Neural cell (in vitro differentiated cells): Measurements from ENCODE around the gene FHL2. TPM values are rescaled to one million over a fixed set of nuclear protein-coding genes. Genes with fewer than 3 reads are reported as not detected.

ENCODE experiments used
- H2AFZ ChIP-seq: fragments of 200-600, 300-800 bp; sonication (generic), shearing (Covaris generic); 2 replicates; pipeline ENCODE4 v1.6.0; 2014; ENCODE audit warnings: low read depth, mild to moderate bottlenecking, antibody characterized with exemption, low read length, moderate library complexity
- H3F3A ChIP-seq: fragments of 200-600 bp; shearing (Covaris generic); 2 replicates; pipeline ENCODE4 v1.6.1; 2016; ENCODE audit warnings: mild to moderate bottlenecking, moderate library complexity, mixed read lengths, antibody characterized with exemption, low read length; ENCODE audit not compliant: insufficient read depth, poor library complexity, severe bottlenecking
- H3K27ac ChIP-seq: fragments of 200-600, 300-800 bp; sonication (generic), shearing (Covaris generic); 2 replicates; pipeline ENCODE4 v1.5.1; 2014; ENCODE audit warnings: mild to moderate bottlenecking, low read length, moderate library complexity
- H3K27me3 ChIP-seq: fragments of 300-800, 200-600 bp; sonication (generic), shearing (Covaris generic); 2 replicates; pipeline ENCODE4 v1.6.0; 2014; ENCODE audit warnings: mild to moderate bottlenecking, low read depth, low read length, moderate library complexity; ENCODE audit not compliant: insufficient read depth
- H3K36me3 ChIP-seq: fragments of 300-800, 200-600 bp; sonication (generic), shearing (Covaris generic); 2 replicates; pipeline ENCODE4 v1.5.1; 2014; ENCODE audit warnings: mild to moderate bottlenecking, antibody characterized with exemption, low read length, moderate library complexity; ENCODE audit not compliant: insufficient read depth
- H3K4me2 ChIP-seq: fragments of 300-800, 200-600 bp; sonication (generic), shearing (Covaris generic); 2 replicates; pipeline ENCODE4 v1.6.0; 2014; ENCODE audit warnings: mild to moderate bottlenecking, low read length
- H3K4me3 ChIP-seq: fragments of 300-800, 200-600 bp; sonication (generic), shearing (Covaris generic); 2 replicates; pipeline ENCODE4 v1.5.1; 2014; ENCODE audit warnings: mild to moderate bottlenecking, low read length, moderate library complexity
- H3K79me2 ChIP-seq: fragments of 200-600 bp; shearing (Covaris generic); replicated peaks from 2 replicates; pipeline ENCODE4 v1.6.0; 2014; ENCODE audit warnings: mild to moderate bottlenecking, low read length, moderate library complexity; ENCODE audit not compliant: insufficient read depth
- H3K9ac ChIP-seq: fragments of 300-800, 200-600 bp; sonication (generic), shearing (Covaris generic); 2 replicates; pipeline ENCODE4 v1.6.1; 2016; ENCODE audit warnings: mild to moderate bottlenecking, low read length, mixed read lengths
- H3K9me2 ChIP-seq: fragments of 200-600 bp; shearing (Covaris generic); 2 replicates; pipeline ENCODE4 v1.6.1; 2016; ENCODE audit warnings: mild to moderate bottlenecking, low read length, mixed read lengths; ENCODE audit not compliant: insufficient read depth
- H3K9me3 ChIP-seq: fragments of 200-600, 300-800 bp; sonication (generic), shearing (Covaris generic); 2 replicates; pipeline ENCODE4 v1.6.1; 2016; ENCODE audit warnings: mild to moderate bottlenecking, mixed run types, low read length, moderate library complexity, mixed read lengths
- H4K20me1 ChIP-seq: fragments of 200-600 bp; shearing (Covaris generic); 2 replicates; pipeline ENCODE4 v1.6.1; 2016; ENCODE audit warnings: mild to moderate bottlenecking, mixed run types; ENCODE audit not compliant: insufficient read depth
- EP300 ChIP-seq: fragments of 450-650 bp; conservative IDR thresholded peaks from 2 replicates; pipeline ENCODE4 v1.6.1; 2014; ENCODE audit warnings: antibody characterized with exemption, mild to moderate bottlenecking, moderate library complexity; ENCODE audit not compliant: poor library complexity, severe bottlenecking
- MXI1 ChIP-seq: fragments of 450-650 bp; conservative IDR thresholded peaks from 2 replicates; pipeline ENCODE4 v1.6.1; 2014; ENCODE audit warnings: antibody characterized with exemption, mild to moderate bottlenecking; ENCODE audit not compliant: poor library complexity, severe bottlenecking
- POLR2AphosphoS5 ChIP-seq: IDR thresholded peaks from 2 replicates; pipeline ENCODE4 v1.6.1; 2012
- RAD21 ChIP-seq: fragments of 450-650 bp; conservative IDR thresholded peaks from 2 replicates; pipeline ENCODE4 v1.6.1; 2014; ENCODE audit warnings: antibody characterized with exemption, mild to moderate bottlenecking, moderate library complexity
- SMC3 ChIP-seq: fragments of 450-650 bp; conservative IDR thresholded peaks from 2 replicates; pipeline ENCODE4 v1.6.1; 2014; ENCODE audit warnings: antibody characterized with exemption, mild to moderate bottlenecking, moderate library complexity; ENCODE audit not compliant: poor library complexity
- TAF1 ChIP-seq: IDR thresholded peaks from 2 replicates; pipeline ENCODE4 v1.6.1; 2012; ENCODE audit warnings: low read depth
- polyA plus RNA-seq: library from polyadenylated mRNA; depleted of rRNA; stranded (reverse); fragments of >200 nt; gene quantifications from 2 replicates; pipeline ENCODE4 v1.2.3, GENCODE V29; 2014
- TF ChIP-seq, protein P1 (sequence below): fragments of 450-650 bp; IDR thresholded peaks from 2 replicates; pipeline ENCODE4 v1.5.1; 2014; ENCODE audit warnings: antibody characterized with exemption, mild to moderate bottlenecking, moderate library complexity; ENCODE audit not compliant: poor library complexity, severe bottlenecking
- TF ChIP-seq, protein P2 (sequence below): IDR thresholded peaks from 2 replicates; pipeline ENCODE4 v1.6.1; 2012; ENCODE audit warnings: borderline replicate concordance

FHL2 gene
- polyA plus RNA-seq, 1 donor from 2014 or later = 3.5 TPM

DNA sequence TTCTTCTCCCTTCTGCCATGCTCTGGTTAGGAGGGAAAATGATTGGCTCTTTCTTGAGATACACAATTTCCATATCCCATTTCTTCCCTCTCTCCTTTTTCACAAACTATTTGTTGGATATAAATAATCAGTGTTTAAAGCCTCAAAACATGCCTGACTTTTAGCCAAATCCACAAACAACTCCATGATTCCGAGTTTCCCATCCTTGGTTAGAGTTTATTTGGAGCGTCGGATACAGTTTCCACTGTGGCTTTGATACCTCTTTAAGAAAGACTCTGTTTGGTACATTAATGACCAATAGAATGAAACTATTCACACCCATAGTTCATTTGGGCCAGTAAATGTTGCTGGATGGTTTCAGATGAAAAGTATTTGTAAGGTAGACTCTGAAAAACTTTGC lies 5.9 kb upstream of the FHL2 start (continued):
- no peak for TF ChIP-seq MXI1
- TF ChIP-seq EP300 = no peak

DNA sequence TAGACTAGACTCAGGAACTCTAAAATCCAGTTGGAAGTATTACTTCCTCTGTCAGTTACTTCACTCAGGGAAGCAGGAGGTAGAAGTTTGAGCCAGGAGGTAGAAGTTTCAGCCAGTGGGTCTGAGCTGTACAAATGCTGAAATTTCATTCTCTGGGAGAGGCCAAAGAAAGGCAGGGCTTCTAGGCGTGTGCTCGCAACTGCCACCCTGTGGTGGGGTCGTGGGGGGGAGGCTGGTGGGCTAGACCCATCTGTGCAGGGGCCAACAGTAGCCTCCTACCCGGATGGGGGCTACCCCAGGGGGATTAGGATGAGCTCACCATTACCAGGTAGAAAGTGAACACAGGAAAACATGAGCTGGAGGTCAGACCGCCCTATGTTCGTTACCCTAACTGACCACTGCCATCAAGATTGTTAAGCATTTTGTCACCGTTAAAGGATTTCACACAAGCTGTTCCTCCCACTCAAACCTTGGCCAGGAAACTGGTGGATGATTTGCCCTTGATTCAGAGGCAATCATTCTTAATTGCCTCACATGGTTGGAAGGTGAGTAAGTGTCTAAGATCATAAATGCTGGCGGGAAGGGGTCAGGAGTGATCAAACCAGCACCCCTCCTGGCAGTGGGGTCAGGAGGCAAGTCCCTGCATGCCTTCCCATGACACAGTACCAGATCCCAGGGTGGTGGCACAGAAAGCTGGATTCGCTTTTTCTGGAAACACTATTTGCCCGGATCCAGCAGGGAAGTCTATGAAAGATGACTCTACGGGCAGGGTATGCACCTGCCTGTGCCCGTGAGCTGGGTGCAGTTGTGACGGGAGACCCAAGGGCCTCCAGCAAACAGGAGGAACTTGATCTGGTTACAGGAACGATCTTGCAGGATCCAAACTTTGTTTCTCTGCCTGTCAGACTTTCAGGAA lies 5.2 kb upstream of the FHL2 start:
- Histone ChIP-seq H2AFZ (no peak overlapping the region), H3K9ac (no peak overlapping the region), H3K4me2 (no peak overlapping the region)

DNA sequence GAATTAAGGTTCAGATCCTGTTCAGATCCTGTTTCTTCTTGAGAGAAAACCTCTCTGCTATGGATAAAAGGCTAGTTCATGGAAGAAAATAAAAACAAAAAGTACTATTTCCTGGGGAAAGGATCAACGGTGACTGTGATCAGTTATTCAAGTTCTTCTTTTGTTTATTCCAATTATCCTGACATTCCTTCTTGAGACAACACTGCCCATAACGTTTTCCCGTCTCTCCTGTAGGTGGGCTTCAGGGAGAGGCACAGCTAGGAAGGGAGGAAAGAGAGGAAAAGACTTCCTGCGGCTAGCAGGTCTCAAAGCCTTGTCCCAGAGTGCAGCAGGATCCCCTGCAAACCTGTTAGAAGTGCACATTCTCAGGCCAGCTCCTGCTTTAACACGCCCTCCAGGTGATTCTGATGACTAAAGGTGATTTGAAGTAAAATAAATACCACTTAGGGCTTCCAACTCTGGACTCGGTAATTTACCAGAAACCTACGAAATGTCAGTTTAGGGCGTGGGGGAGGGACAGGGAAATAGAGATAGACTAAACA lies 4.5 kb upstream of the FHL2 start:
- Histone ChIP-seq H2AFZ (no peak overlapping the region), H3K4me2 (no peak overlapping the region)
- TF ChIP-seq SMC3 (no peak), TAF1 (no peak), MXI1 (no peak), RAD21 (no peak)
- TF ChIP-seq, protein P1, sequence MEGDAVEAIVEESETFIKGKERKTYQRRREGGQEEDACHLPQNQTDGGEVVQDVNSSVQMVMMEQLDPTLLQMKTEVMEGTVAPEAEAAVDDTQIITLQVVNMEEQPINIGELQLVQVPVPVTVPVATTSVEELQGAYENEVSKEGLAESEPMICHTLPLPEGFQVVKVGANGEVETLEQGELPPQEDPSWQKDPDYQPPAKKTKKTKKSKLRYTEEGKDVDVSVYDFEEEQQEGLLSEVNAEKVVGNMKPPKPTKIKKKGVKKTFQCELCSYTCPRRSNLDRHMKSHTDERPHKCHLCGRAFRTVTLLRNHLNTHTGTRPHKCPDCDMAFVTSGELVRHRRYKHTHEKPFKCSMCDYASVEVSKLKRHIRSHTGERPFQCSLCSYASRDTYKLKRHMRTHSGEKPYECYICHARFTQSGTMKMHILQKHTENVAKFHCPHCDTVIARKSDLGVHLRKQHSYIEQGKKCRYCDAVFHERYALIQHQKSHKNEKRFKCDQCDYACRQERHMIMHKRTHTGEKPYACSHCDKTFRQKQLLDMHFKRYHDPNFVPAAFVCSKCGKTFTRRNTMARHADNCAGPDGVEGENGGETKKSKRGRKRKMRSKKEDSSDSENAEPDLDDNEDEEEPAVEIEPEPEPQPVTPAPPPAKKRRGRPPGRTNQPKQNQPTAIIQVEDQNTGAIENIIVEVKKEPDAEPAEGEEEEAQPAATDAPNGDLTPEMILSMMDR = no peak

More for the DNA sequence above, 5.2 kb upstream of the FHL2 start:
- no peaks in the 10 kb centered on the region for H4K20me1 ChIP-seq
- peaks cover 5% of the 10 kb centered on the region for H3K27me3 ChIP-seq
- H3K27ac ChIP-seq = no peak overlapping the region
- H3K9me2 ChIP-seq = no peaks in the 10 kb centered on the region
- H3K4me3 ChIP-seq = no peak overlapping the region
- H3F3A ChIP-seq = no peaks in the 10 kb centered on the region
- H3K9me3 ChIP-seq = no peaks in the 10 kb centered on the region
- TF ChIP-seq SMC3 = no peak
- TF ChIP-seq TAF1 = no peak
- TF ChIP-seq EP300 = no peak
- TF ChIP-seq POLR2AphosphoS5 = no peak
- TF ChIP-seq, protein P2, sequence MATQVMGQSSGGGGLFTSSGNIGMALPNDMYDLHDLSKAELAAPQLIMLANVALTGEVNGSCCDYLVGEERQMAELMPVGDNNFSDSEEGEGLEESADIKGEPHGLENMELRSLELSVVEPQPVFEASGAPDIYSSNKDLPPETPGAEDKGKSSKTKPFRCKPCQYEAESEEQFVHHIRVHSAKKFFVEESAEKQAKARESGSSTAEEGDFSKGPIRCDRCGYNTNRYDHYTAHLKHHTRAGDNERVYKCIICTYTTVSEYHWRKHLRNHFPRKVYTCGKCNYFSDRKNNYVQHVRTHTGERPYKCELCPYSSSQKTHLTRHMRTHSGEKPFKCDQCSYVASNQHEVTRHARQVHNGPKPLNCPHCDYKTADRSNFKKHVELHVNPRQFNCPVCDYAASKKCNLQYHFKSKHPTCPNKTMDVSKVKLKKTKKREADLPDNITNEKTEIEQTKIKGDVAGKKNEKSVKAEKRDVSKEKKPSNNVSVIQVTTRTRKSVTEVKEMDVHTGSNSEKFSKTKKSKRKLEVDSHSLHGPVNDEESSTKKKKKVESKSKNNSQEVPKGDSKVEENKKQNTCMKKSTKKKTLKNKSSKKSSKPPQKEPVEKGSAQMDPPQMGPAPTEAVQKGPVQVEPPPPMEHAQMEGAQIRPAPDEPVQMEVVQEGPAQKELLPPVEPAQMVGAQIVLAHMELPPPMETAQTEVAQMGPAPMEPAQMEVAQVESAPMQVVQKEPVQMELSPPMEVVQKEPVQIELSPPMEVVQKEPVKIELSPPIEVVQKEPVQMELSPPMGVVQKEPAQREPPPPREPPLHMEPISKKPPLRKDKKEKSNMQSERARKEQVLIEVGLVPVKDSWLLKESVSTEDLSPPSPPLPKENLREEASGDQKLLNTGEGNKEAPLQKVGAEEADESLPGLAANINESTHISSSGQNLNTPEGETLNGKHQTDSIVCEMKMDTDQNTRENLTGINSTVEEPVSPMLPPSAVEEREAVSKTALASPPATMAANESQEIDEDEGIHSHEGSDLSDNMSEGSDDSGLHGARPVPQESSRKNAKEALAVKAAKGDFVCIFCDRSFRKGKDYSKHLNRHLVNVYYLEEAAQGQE = no peak
- no peak for TF ChIP-seq MXI1
- no peaks in the 10 kb centered on the region for H3K79me2 ChIP-seq
- H3K36me3 ChIP-seq = no peaks in the 10 kb centered on the region

More for the DNA sequence above, 4.5 kb upstream of the FHL2 start:
- Histone ChIP-seq H3K4me3 (no peak overlapping the region), H3K27me3 (peaks cover 10% of the 10 kb centered on the region), H3K27ac (no peak overlapping the region), H3K79me2 (no peaks in the 10 kb centered on the region), H3K9me2 (no peaks in the 10 kb centered on the region), H4K20me1 (no peaks in the 10 kb centered on the region), H3K9me3 (no peaks in the 10 kb centered on the region), H3K36me3 (no peaks in the 10 kb centered on the region), H3K9ac (no peak overlapping the region), H3F3A (no peaks in the 10 kb centered on the region)
